ENCODE results near the gene ECE1.

Gene ECE1

GRCh38 chr1:21318714-21319159, 28.5 kb upstream of the ECE1 start:
- H3K79me2 ChIP-seq (ENCODE audit: insufficient read depth, low read length), result peaks cover 6% of the 10 kb centered on the region; the same call in 1 of the 2 replicates
- no peak overlapping the region for H3K4me2 ChIP-seq (ENCODE audit: low read depth, low read length, poor library complexity, severe bottlenecking)

DNA sequence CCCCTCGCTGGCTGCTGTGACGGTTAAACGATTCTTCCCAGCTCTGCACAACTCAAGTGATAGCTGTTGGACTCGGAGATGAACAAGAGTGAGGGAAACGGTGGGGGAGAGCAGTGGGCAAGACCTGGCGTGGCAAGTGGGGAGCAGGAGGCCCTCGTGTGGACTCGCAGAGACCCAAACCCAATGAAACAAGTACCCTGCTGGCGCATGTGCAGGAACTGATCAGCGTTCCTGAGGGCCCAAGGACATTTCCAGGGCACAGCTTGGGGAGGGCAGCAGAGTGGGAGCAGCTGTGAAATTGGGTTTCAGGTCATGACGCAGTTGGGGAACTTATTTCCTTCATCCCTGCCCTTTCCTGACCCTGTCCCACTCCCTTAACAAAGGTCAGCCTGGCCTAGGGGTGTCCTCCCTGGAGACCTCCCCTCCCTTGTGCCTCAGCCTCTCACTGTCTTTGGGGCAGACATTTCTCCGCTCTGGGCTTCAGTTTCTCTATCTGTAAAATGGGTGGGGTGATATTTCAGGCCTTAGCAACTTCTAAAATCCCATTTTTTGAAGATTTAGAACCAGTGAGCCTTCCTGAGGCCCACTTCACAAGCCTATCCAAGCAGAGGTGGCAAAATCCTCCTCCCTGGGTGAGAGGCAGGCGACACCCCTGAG, 27.9 kb upstream of the ECE1 start:
- no peak overlapping the region for H2AFZ ChIP-seq (ENCODE audit: low read length)
- H3K9ac ChIP-seq (ENCODE audit: low read depth, low read length, poor library complexity, severe bottlenecking), result no peak overlapping the region
- H3K4me1 ChIP-seq (ENCODE audit: insufficient read depth, low read length, poor library complexity, severe bottlenecking), result peaks cover 10% of the 10 kb centered on the region
- H3K4me3 ChIP-seq (ENCODE audit: low read length, poor library complexity, severe bottlenecking), result no peak overlapping the region
- H3K9me3 ChIP-seq (ENCODE audit: insufficient read depth, low read depth, low read length), result no peaks in the 10 kb centered on the region
- no peak for TF ChIP-seq EZH2phosphoT487 (IDR thresholded peaks at IDR 0.05; ENCODE audit: borderline replicate concordance)
- no peaks in the 10 kb centered on the region for H3F3A ChIP-seq (ENCODE audit: low read depth)
- H3K79me2 ChIP-seq (ENCODE audit: insufficient read depth, low read length), result peaks cover 6% of the 10 kb centered on the region; the same call in 1 of the 2 replicates
- H3K9me2 ChIP-seq (replicated peaks; ENCODE audit: low read depth, low read length), result no peaks in the 10 kb centered on the region
- H4K20me1 ChIP-seq (ENCODE audit: insufficient read depth, low read length, poor library complexity, severe bottlenecking), result no peaks in the 10 kb centered on the region
- no peak overlapping the region for H3K4me2 ChIP-seq (ENCODE audit: low read depth, low read length, poor library complexity, severe bottlenecking)
- no peaks in the 10 kb centered on the region for H3K36me3 ChIP-seq (ENCODE audit: insufficient read depth, low read length)
- no peaks in the 10 kb centered on the region for H3K27me3 ChIP-seq (ENCODE audit: insufficient read depth, low read length, poor library complexity, severe bottlenecking)

More at GRCh38 chr1:21318714-21319159, 28.5 kb upstream of the ECE1 start:
- peaks cover 15% of the 10 kb centered on the region for H3K4me1 ChIP-seq (ENCODE audit: insufficient read depth, low read length, poor library complexity, severe bottlenecking)
- H3K9ac ChIP-seq (ENCODE audit: low read depth, low read length, poor library complexity, severe bottlenecking), result no peak overlapping the region
- no peaks in the 10 kb centered on the region for H3F3A ChIP-seq (ENCODE audit: low read depth)
- no peaks in the 10 kb centered on the region for H3K27me3 ChIP-seq (ENCODE audit: insufficient read depth, low read length, poor library complexity, severe bottlenecking)
- H4K20me1 ChIP-seq (ENCODE audit: insufficient read depth, low read length, poor library complexity, severe bottlenecking), result no peaks in the 10 kb centered on the region
- H2AFZ ChIP-seq (ENCODE audit: low read length), result no peak overlapping the region
- TF ChIP-seq CTCF (conservative IDR thresholded peaks at IDR 0.05; ENCODE audit: low read length) (no peak), EZH2phosphoT487 (IDR thresholded peaks at IDR 0.05; ENCODE audit: borderline replicate concordance) (no peak)
- H3K36me3 ChIP-seq (ENCODE audit: insufficient read depth, low read length), result no peaks in the 10 kb centered on the region
- no peaks in the 10 kb centered on the region for H3K9me2 ChIP-seq (replicated peaks; ENCODE audit: low read depth, low read length)
- H3K4me3 ChIP-seq (ENCODE audit: low read length, poor library complexity, severe bottlenecking), result no peak overlapping the region
- H3K9me3 ChIP-seq (ENCODE audit: insufficient read depth, low read depth, low read length), result no peaks in the 10 kb centered on the region

DNA sequence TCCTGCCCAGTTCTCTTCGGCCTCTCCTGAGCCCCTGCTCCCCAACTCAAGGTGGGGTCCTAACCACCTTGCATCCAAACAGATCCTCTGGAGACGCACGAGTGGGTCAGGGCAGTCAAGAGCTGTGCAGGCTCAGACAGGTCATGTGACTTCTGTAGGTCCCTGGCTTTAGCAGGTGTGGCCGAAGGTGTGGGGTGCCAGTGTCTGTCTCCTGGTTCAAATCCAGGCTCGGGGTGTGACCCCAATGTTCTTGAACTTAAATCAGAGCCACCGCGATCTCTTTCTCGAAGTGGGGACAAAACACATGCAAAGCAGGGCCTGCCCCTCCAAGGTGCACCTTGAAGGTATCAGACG, 27.4 kb upstream of the ECE1 start:
- Histone ChIP-seq H3K36me3 (ENCODE audit: insufficient read depth, low read length) (no peaks in the 10 kb centered on the region), H3K9me2 (replicated peaks; ENCODE audit: low read depth, low read length) (no peaks in the 10 kb centered on the region), H3K4me3 (ENCODE audit: low read length, poor library complexity, severe bottlenecking) (no peak overlapping the region), H3K79me2 (ENCODE audit: insufficient read depth, low read length) (peaks cover 5% of the 10 kb centered on the region; the same call in 1 of the 2 replicates), H3K4me2 (ENCODE audit: low read depth, low read length, poor library complexity, severe bottlenecking) (no peak overlapping the region), H3K4me1 (ENCODE audit: insufficient read depth, low read length, poor library complexity, severe bottlenecking) (peaks cover 5% of the 10 kb centered on the region), H3K9ac (ENCODE audit: low read depth, low read length, poor library complexity, severe bottlenecking) (no peak overlapping the region), H3K9me3 (ENCODE audit: insufficient read depth, low read depth, low read length) (no peaks in the 10 kb centered on the region), H3K27me3 (ENCODE audit: insufficient read depth, low read length, poor library complexity, severe bottlenecking) (no peaks in the 10 kb centered on the region), H3F3A (ENCODE audit: low read depth) (no peaks in the 10 kb centered on the region), H2AFZ (ENCODE audit: low read length) (no peak overlapping the region), H4K20me1 (ENCODE audit: insufficient read depth, low read length, poor library complexity, severe bottlenecking) (no peaks in the 10 kb centered on the region)
- TF ChIP-seq EZH2phosphoT487 (IDR thresholded peaks at IDR 0.05; ENCODE audit: borderline replicate concordance) (no peak), CTCF (conservative IDR thresholded peaks at IDR 0.05; ENCODE audit: low read length) (no peak)
